H9 (cell line): ENCODE results near the gene CADM4. TPM values are rescaled to one million over a fixed set of nuclear protein-coding genes. Genes with fewer than 3 reads are reported as not detected.

ENCODE experiments used
- DNase-seq: peaks from one replicate; pipeline ENCODE4 v3.0.0-alpha.2; 2017
- H2AFZ ChIP-seq: one replicate; pipeline ENCODE4 v1.6.1; 2013; ENCODE audit warnings: mild to moderate bottlenecking, low read length, control low read depth, moderate library complexity
- H2AK5ac ChIP-seq: 2 replicates; pipeline ENCODE4 v1.6.1; 2013; ENCODE audit warnings: low read length, control low read depth, mixed read lengths; ENCODE audit not compliant: insufficient read length
- H2BK120ac ChIP-seq: one replicate; pipeline ENCODE4 v1.6.1; 2013; ENCODE audit warnings: low read depth, mild to moderate bottlenecking, low read length, control low read depth, inconsistent platforms; ENCODE audit not compliant: poor library complexity, severe bottlenecking
- H2BK12ac ChIP-seq: 2 replicates; pipeline ENCODE4 v1.6.1; 2013; ENCODE audit warnings: low read length, control low read depth, mixed read lengths, low read depth; ENCODE audit not compliant: insufficient read length
- H2BK15ac ChIP-seq: 2 replicates; pipeline ENCODE4 v1.6.1; 2013; ENCODE audit warnings: low read depth, low read length, control low read depth
- H2BK20ac ChIP-seq: one replicate; pipeline ENCODE4 v1.6.1; 2013; ENCODE audit warnings: low read depth, mild to moderate bottlenecking, low read length, control low read depth, inconsistent platforms; ENCODE audit not compliant: poor library complexity, severe bottlenecking
- H2BK5ac ChIP-seq: 2 replicates; pipeline ENCODE4 v1.6.1; 2013; ENCODE audit warnings: low read length, control low read depth, mixed read lengths; ENCODE audit not compliant: insufficient read length
- H3K14ac ChIP-seq: 2 replicates; pipeline ENCODE4 v1.6.1; 2013; ENCODE audit warnings: low read length, control low read depth; ENCODE audit not compliant: insufficient read depth
- H3K18ac ChIP-seq: 2 replicates; pipeline ENCODE4 v1.6.1; 2013; ENCODE audit warnings: low read depth, mild to moderate bottlenecking, mixed read lengths, low read length, control low read depth; ENCODE audit not compliant: insufficient read length
- H3K23ac ChIP-seq: 2 replicates; pipeline ENCODE4 v1.6.1; 2013; ENCODE audit warnings: low read length, control low read depth, mixed read lengths, low read depth; ENCODE audit not compliant: insufficient read length
- H3K23me2 ChIP-seq: 2 replicates; pipeline ENCODE4 v1.6.1; 2013; ENCODE audit warnings: low read depth, mild to moderate bottlenecking, mixed read lengths, low read length, control low read depth; ENCODE audit not compliant: insufficient read length, poor library complexity, severe bottlenecking
- H3K27ac ChIP-seq: 2 replicates; pipeline ENCODE4 v1.5.1; 2013; ENCODE audit warnings: low read length, control low read depth, mixed read lengths, low read depth; ENCODE audit not compliant: insufficient read length
- H3K27me3 ChIP-seq: 2 replicates; pipeline ENCODE4 v1.6.1; 2013; ENCODE audit warnings: low read length, control low read depth, inconsistent platforms; ENCODE audit not compliant: insufficient read depth
- H3K4ac ChIP-seq: 2 replicates; pipeline ENCODE4 v1.6.1; 2013; ENCODE audit warnings: low read depth, mild to moderate bottlenecking, control low read depth, inconsistent platforms, low read length, moderate library complexity
- H3K4me1 ChIP-seq: 2 replicates; pipeline ENCODE4 v1.6.1; 2013; ENCODE audit warnings: low read length, control low read depth, inconsistent platforms; ENCODE audit not compliant: insufficient read depth
- H3K4me2 ChIP-seq: 2 replicates; pipeline ENCODE4 v1.6.1; 2013; ENCODE audit warnings: low read length, control low read depth, mixed read lengths; ENCODE audit not compliant: insufficient read length, insufficient read depth
- H3K56ac ChIP-seq: 2 replicates; pipeline ENCODE4 v1.6.1; 2013; ENCODE audit warnings: low read depth, mild to moderate bottlenecking, mixed read lengths, low read length, control low read depth; ENCODE audit not compliant: insufficient read length
- H3K79me1 ChIP-seq: 2 replicates; pipeline ENCODE4 v1.6.1; 2013; ENCODE audit warnings: low read depth, mild to moderate bottlenecking, moderate library complexity, low read length, control low read depth, inconsistent platforms; ENCODE audit not compliant: insufficient read depth, poor library complexity, severe bottlenecking
- H3K79me2 ChIP-seq: 2 replicates; pipeline ENCODE4 v1.6.1; 2013; ENCODE audit warnings: low read length, control low read depth, inconsistent platforms; ENCODE audit not compliant: insufficient read depth
- H3K9ac ChIP-seq: 2 replicates; pipeline ENCODE4 v1.6.1; 2013; ENCODE audit warnings: low read length, control low read depth, mixed read lengths; ENCODE audit not compliant: insufficient read length; ENCODE audit errors: extremely low read depth
- H3K9me3 ChIP-seq: one replicate; pipeline ENCODE4 v1.6.1; 2013; ENCODE audit warnings: low read depth, low read length, inconsistent platforms; ENCODE audit not compliant: control insufficient read depth
- H3T11ph ChIP-seq: one replicate; pipeline ENCODE4 v1.6.1; 2013; ENCODE audit warnings: mild to moderate bottlenecking, low read length, control low read depth, inconsistent platforms
- H4K20me1 ChIP-seq: one replicate; pipeline ENCODE4 v1.6.1; 2013; ENCODE audit not compliant: control insufficient read depth, insufficient read length, insufficient read depth
- H4K5ac ChIP-seq: 2 replicates; pipeline ENCODE4 v1.6.1; 2013; ENCODE audit warnings: low read depth, mild to moderate bottlenecking, mixed read lengths, low read length, control low read depth; ENCODE audit not compliant: insufficient read length
- H4K8ac ChIP-seq: replicated peaks from 2 replicates; pipeline ENCODE4 v1.6.1; 2013; ENCODE audit warnings: low read length, control low read depth, mixed read lengths, low read depth; ENCODE audit not compliant: insufficient read length
- H4K91ac ChIP-seq: 2 replicates; pipeline ENCODE4 v1.6.1; 2013; ENCODE audit warnings: low read depth, mild to moderate bottlenecking, moderate library complexity, mixed read lengths, low read length, control low read depth; ENCODE audit not compliant: insufficient read length
- H3K27ac Mint-ChIP-seq, 3 experiments: 2 replicates in 2 of 3; 3 replicates in 1 of 3; pipeline ENCODE4 v1.8.0; 2020 to 2021; ENCODE audit warnings: mixed read lengths in 3 of 3, mild to moderate bottlenecking in 1 of 3, moderate library complexity in 1 of 3
- H3K27me3 Mint-ChIP-seq: 2 replicates; pipeline ENCODE4 v1.8.0; 2021; ENCODE audit warnings: low read depth, mild to moderate bottlenecking, moderate library complexity, mixed read lengths
- H3K36me3 Mint-ChIP-seq, 3 experiments: 2 replicates in 2 of 3; 3 replicates in 1 of 3; pipeline ENCODE4 v1.8.0; 2020 to 2021; ENCODE audit warnings: low read depth in 3 of 3, mixed read lengths in 3 of 3; ENCODE audit not compliant: insufficient read depth in 1 of 3
- H3K4me1 Mint-ChIP-seq, 2 experiments: 2 replicates each; pipeline ENCODE4 v1.8.0; 2020; ENCODE audit warnings: mixed read lengths in 2 of 2
- H3K4me3 Mint-ChIP-seq, 2 experiments: 2 replicates in 1 of 2; 3 replicates in 1 of 2; pipeline ENCODE4 v1.8.0; 2020 to 2021; ENCODE audit warnings: mild to moderate bottlenecking in 2 of 2, mixed read lengths in 2 of 2, moderate library complexity in 1 of 2
- H3K9me3 Mint-ChIP-seq, 2 experiments: 2 replicates in 1 of 2; 3 replicates in 1 of 2; pipeline ENCODE4 v1.8.0; 2020; ENCODE audit warnings: mild to moderate bottlenecking in 2 of 2, mixed read lengths in 2 of 2, moderate library complexity in 1 of 2
- WGBS: extraction: QIAGEN DNeasy Blood & Tissue Kit; methylation state at CpG from one replicate; pipeline ENCODE4 v1.1.7; 2013; ENCODE audit warnings: missing lambda C conversion rate, low lambda C conversion rate, mixed read lengths; ENCODE audit not compliant: insufficient read length; ENCODE audit errors: extremely low coverage; 5-methylcytosine and 5-hydroxymethylcytosine counted together
- total RNA-seq: library from RNA; stranded (reverse); gene quantifications from 2 replicates; pipeline ENCODE4 v1.2.1, GENCODE V29; 2021
- TF ChIP-seq, protein P1 (sequence below): fragments of 200-600 bp; sonication (generic); conservative IDR thresholded peaks from 3 replicates; pipeline ENCODE4 v1.8.0; 2021; ENCODE audit warnings: antibody characterized with exemption, mild to moderate bottlenecking

CADM4 gene
- total RNA-seq, 1 experiment from 2014 or later: 10.2 TPM

DNA sequence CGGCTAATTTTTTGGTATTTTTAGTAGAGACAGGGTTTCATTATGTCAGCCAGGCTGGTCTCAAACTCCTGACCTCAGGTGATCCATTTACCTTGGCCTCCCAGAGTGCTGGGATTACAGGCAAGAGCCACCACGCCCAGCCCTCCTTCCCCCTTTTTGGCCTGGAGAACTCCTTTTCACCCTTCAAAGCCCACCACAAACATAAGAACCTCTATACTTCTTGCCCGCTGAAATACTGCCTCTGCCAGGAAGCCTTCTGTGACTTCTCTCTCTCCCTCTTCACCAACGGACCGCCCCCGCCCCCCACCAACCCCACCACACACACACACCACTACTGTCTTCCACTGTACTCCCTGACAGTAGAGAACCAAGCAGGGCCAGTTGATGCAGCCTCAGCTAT lies 22.7 kb downstream of the CADM4 start:
- no peak overlapping the region for H2AFZ ChIP-seq
- H3K4me2 ChIP-seq: no peak overlapping the region
- no CpG with 5 or more reads among the region's 6 CpGs for WGBS
- Mint-ChIP-seq H3K4me1 (peaks cover 14 to 19% of the 10 kb centered on the region in 2 experiments), H3K27ac (no peak overlapping the region), H3K4me3 (no peak overlapping the region), H3K27me3 (no peaks in the 10 kb centered on the region; the same call in 1 of the 2 replicates), H3K9me3 (peaks cover 2% of the 10 kb centered on the region in 2 experiments; a peak in 4 of 5 replicates), H3K36me3 (peaks cover 24 to 28% (median 25%) of the 10 kb centered on the region in 3 experiments)
- H2BK20ac ChIP-seq: no peak overlapping the region
- no peak overlapping the region for H3T11ph ChIP-seq
- no peak overlapping the region for H2BK12ac ChIP-seq
- H4K8ac ChIP-seq: no peak overlapping the region
- H3K79me2 ChIP-seq: no peaks in the 10 kb centered on the region
- no peak overlapping the region for H3K4ac ChIP-seq
- H3K9me3 ChIP-seq: no peaks in the 10 kb centered on the region
- H4K20me1 ChIP-seq: no peaks in the 10 kb centered on the region
- H3K9ac ChIP-seq: no peak overlapping the region
- H3K79me1 ChIP-seq: no peaks in the 10 kb centered on the region
- no peak overlapping the region for H2AK5ac ChIP-seq
- no peak overlapping the region for H2BK15ac ChIP-seq
- H4K5ac ChIP-seq: no peak overlapping the region
- H3K23ac ChIP-seq: no peak overlapping the region
- H3K4me1 ChIP-seq: no peaks in the 10 kb centered on the region; the same call in 1 of the 2 replicates
- H3K27ac ChIP-seq: no peak overlapping the region
- TF ChIP-seq, protein P1, sequence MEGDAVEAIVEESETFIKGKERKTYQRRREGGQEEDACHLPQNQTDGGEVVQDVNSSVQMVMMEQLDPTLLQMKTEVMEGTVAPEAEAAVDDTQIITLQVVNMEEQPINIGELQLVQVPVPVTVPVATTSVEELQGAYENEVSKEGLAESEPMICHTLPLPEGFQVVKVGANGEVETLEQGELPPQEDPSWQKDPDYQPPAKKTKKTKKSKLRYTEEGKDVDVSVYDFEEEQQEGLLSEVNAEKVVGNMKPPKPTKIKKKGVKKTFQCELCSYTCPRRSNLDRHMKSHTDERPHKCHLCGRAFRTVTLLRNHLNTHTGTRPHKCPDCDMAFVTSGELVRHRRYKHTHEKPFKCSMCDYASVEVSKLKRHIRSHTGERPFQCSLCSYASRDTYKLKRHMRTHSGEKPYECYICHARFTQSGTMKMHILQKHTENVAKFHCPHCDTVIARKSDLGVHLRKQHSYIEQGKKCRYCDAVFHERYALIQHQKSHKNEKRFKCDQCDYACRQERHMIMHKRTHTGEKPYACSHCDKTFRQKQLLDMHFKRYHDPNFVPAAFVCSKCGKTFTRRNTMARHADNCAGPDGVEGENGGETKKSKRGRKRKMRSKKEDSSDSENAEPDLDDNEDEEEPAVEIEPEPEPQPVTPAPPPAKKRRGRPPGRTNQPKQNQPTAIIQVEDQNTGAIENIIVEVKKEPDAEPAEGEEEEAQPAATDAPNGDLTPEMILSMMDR: no peak
- peaks cover 14% of the 10 kb centered on the region for H3K23me2 ChIP-seq
- no peak for DNase-seq
- H2BK5ac ChIP-seq: no peak overlapping the region
- no peaks in the 10 kb centered on the region for H3K27me3 ChIP-seq
- no peak overlapping the region for H4K91ac ChIP-seq
- no peak overlapping the region for H2BK120ac ChIP-seq
- H3K18ac ChIP-seq: no peak overlapping the region
- H3K14ac ChIP-seq: no peak overlapping the region
- H3K56ac ChIP-seq: no peak overlapping the region
